SJSA1 (cell line): ENCODE data around the gene LINGO3. TPM values are rescaled to one million over a fixed set of nuclear protein-coding genes. Genes with fewer than 3 reads are reported as not detected.

Source experiments
- DNase-seq, 2 experiments: peaks; one replicate each; pipeline ENCODE4 v3.0.0-alpha.2; 2015 to 2020; ENCODE audit warnings: low spot score in 2 of 2, low read depth in 1 of 2
- H3K27ac ChIP-seq: fragments of 250-450 bp; sonication (Bioruptor Pico); 2 replicates; pipeline ENCODE4 v1.5.1; 2020; ENCODE audit warnings: mild to moderate bottlenecking, moderate library complexity
- H3K27me3 ChIP-seq: fragments of 250-450 bp; sonication (Bioruptor Pico); replicated peaks from 2 replicates; pipeline ENCODE4 v1.5.1; 2020; ENCODE audit warnings: mild to moderate bottlenecking, moderate library complexity
- H3K36me3 ChIP-seq: fragments of 250-450 bp; sonication (Bioruptor Pico); 2 replicates; pipeline ENCODE4 v1.5.1; 2020; ENCODE audit warnings: mild to moderate bottlenecking
- H3K4me1 ChIP-seq: fragments of 250-450 bp; sonication (Bioruptor Pico); replicated peaks from 2 replicates; pipeline ENCODE4 v1.6.1; 2021; ENCODE audit warnings: mild to moderate bottlenecking
- H3K4me3 ChIP-seq: fragments of 250-450 bp; sonication (Bioruptor Pico); 2 replicates; pipeline ENCODE4 v1.5.1; 2020; ENCODE audit warnings: mild to moderate bottlenecking
- H3K9me3 ChIP-seq: fragments of 250-450 bp; sonication (Bioruptor Pico); replicated peaks from 2 replicates; pipeline ENCODE4 v1.5.1; 2020; ENCODE audit warnings: mild to moderate bottlenecking
- total RNA-seq: library from RNA; depleted of rRNA; stranded (reverse); fragments of >200 nt; shearing (Covaris generic); gene quantifications from 2 replicates; pipeline ENCODE4 v1.2.3, GENCODE V29; 2014

Gene LINGO3
- total RNA-seq, 1 experiment from 2014 or later, result not detected

DNA sequence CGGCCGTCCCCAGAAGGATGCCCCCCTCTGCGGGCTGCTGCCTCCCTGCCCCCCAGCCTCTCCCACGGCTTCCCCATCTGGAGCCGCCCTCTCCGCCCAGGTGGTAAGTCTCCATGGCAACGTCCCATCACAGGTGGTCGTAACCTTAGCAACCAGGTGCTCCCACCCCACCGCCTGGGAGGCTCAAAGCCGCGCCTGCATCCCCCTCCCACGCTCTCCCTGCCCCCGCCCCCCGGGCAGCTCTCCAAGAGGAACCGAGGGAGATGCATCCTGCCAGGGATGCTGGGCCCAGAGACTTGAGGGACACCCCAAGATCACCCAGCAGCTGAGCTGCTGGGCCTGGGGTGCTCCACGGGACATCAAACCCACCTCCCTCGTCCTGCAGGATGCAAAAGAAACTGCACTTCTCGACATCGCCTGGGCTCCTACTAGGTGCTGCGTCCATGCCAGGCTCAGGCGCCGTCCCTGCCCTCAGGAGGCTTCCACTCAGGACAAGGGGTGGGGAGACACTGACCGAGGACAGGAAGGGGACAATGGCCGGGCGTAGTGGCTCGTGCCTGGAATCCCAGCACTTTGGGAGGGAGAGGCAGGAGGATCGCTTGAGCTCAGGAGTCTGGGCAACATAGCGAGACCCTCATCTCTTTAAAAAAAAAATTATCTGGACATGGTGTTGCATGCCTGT, 5.0 kb upstream of the LINGO3 start:
- Histone ChIP-seq H3K4me3 (no peak overlapping the region), H3K36me3 (no peaks in the 10 kb centered on the region), H3K27me3 (peaks cover 15% of the 10 kb centered on the region), H3K4me1 (peaks cover 3% of the 10 kb centered on the region; the same call in 1 of the 2 replicates), H3K9me3 (peaks cover 15% of the 10 kb centered on the region), H3K27ac (no peak overlapping the region)
- DNase-seq, result no peak

DNA sequence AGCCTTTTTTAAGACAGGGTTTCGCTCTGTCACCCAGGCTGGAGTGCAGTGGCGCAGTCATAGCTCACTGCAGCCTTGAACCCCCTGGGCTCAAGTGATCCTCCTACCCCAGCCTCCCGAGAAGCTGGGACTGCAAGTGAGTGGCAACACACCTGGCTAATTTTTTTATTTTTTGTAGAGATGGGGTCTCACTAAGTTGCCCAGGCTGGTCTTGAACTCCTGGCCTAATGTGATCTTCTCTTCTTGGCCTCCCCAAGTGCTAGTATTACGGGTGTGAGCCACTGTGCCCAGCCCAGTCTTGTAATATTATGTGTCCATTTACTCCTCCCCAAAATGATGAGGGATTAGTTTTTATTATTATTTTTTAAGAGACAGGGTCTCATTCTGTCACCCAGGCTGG, 3.1 kb upstream of the LINGO3 start:
- Histone ChIP-seq H3K36me3 (no peaks in the 10 kb centered on the region), H3K4me3 (no peak overlapping the region), H3K27ac (no peak overlapping the region), H3K9me3 (peaks cover 15% of the 10 kb centered on the region), H3K4me1 (peaks cover 3% of the 10 kb centered on the region; the same call in 1 of the 2 replicates), H3K27me3 (peaks cover 31% of the 10 kb centered on the region)
- no peak for DNase-seq

DNA sequence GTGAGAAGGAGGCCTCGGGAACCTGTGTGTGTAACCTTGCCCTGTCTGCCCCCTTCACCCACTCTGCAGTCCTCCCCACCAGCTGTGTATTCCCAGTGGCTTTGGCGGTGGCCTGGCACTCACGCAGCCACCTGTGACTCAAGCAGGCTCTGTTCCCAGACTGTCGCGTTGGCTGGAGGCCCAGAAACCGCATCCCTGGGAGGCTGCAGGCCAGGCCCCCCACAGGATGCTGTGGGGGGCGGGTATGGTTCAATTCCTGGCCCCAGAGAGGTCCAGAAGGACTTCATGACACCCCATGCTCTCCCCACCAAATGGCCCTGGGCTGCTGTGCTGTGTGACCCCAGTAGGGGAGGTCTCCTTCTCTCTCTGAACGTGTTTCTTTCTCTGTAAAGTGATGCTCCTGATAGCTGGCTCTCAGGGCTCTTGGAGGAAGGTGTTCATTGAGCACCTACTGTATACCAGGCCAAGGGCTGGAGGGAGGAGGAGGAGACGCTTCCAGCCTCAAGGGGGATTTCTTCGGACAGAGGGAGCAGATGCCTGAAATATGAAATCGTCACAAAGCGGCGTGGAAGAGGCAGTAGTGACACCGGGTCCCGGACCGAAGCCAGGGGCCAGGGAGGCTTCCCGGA, 1.9 kb upstream of the LINGO3 start:
- Histone ChIP-seq H3K27ac (no peak overlapping the region), H3K27me3 (peaks cover 36% of the 10 kb centered on the region), H3K36me3 (no peaks in the 10 kb centered on the region), H3K4me1 (peaks cover 3% of the 10 kb centered on the region; the same call in 1 of the 2 replicates), H3K9me3 (peaks cover 2% of the 10 kb centered on the region; the same call in 1 of the 2 replicates), H3K4me3 (no peak overlapping the region)
- DNase-seq, result no peak

DNA sequence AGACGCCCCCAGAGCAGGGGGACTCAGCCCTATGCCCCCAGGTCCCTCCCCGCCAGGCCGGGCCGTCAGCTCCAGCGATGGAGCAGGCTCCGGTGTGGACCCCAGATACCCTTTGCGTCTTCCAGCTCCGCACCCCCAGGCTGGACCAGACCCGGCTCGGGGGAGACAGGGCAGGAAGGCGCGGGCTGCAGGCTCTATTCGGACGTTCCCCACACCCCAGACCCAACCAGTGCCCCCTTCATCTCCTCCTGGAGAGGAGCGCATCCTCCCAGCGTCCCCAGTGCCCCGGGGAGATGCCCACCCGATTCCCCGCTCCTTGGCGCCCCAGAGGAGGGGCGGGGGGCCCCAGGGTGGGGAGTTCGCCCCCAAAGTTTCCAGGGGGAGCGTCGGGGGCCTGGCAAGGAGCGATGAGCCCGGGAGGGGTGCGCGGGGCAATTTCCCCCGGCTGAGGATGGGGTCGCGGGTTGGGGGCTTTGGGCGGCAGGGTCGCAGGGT, 389 bp downstream of the LINGO3 start:
- H3K36me3 ChIP-seq, result no peaks in the 10 kb centered on the region
- DNase-seq, result no peak
- H3K27ac ChIP-seq, result no peak overlapping the region
- H3K4me1 ChIP-seq, result peaks cover 3% of the 10 kb centered on the region; the same call in 1 of the 2 replicates
- peaks cover 31% of the 10 kb centered on the region for H3K27me3 ChIP-seq
- no peaks in the 10 kb centered on the region; the same call in 1 of the 2 replicates for H3K9me3 ChIP-seq
- no peak overlapping the region for H3K4me3 ChIP-seq

DNA sequence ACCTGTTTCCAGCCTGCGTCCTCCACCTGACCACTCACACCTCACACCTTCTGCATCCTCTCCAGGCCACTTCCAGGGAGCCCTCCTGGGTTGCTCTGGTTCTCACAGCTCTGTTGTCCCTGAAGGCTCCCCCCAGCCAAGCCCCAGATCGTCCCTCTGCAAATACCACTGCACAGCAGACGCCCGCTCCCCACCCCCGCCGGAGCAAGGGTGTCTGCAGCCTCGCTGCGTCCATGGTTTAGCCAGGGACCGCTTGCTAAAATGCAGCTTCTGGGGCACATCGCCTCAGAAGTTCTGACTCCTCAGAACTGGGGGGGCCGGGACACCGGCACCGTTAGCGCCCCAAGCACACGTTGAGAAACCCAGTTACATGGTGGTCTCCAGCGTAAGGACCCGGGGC, 983 bp downstream of the LINGO3 start:
- peaks cover 3% of the 10 kb centered on the region; the same call in 1 of the 2 replicates for H3K4me1 ChIP-seq
- no peaks in the 10 kb centered on the region for H3K36me3 ChIP-seq
- H3K27me3 ChIP-seq, result peaks cover 25% of the 10 kb centered on the region
- H3K9me3 ChIP-seq, result no peaks in the 10 kb centered on the region; the same call in 1 of the 2 replicates
- no peak for DNase-seq
- no peak overlapping the region for H3K27ac ChIP-seq
- no peak overlapping the region for H3K4me3 ChIP-seq

DNA sequence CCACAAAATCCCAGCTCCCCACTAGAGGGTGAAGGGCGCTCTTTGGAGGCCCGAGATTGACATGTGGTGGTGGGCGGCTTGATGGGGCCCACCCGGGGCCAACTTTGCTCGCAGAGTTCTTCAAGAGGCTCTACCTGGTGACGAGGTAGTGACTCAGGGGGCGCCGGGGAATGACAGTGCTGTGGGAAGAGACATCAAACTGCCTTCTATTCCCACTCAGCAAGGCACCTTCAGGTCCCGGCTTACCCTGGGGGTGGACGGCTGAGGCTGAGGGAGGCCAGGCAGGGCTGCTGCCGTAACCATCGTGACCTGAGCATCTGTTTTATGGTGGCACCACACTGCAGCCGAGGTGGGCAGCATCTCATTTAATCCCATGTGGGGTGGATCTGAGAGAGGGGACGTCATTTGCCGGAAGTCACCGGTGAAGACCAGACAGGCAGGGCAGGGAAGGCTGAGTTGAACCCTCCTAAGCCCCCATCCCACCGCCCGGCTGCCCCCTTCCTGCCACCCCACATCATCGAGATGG, 1.6 kb downstream of the LINGO3 start:
- peaks cover 25% of the 10 kb centered on the region for H3K27me3 ChIP-seq
- H3K36me3 ChIP-seq, result no peaks in the 10 kb centered on the region

DNA sequence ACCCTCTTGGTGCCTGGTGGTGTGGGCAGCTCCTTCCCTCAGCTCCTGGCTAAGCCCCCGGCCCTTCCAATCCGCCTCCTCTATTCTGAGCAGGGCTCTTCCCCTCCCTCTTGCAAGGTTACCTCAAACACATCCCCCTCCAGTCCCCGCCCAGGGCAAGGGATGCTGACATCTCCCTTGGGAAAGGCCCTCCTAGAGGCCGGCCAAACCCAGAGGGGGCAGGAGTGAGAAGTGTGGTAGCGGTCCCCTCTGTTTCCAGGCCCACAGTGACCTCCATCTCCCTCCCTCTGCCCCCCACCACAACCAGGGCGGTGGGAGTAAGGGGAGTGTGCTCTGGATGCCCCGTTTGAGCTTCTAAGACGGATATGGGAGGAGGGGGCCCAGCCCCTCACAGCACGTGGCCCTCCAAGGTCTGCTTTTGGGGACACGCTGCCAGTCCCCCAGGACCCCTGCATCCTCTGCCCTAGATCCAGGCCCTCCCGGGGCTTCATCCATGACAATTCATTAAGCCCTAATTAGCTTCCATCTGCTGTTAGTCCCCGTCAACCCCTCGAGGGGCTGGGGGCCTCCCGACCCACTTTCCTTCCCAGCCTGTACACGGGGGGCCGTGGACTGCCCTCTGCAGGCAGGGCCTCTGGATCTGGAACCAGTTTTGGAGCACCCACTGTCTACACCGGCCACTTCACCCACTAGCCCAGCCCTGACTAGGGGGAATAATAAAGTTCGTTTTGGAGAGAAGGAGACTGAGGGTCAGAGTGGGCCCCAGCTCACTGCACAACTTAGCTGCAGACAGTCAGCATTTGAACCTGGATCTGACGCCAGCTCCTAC, 2.3 kb downstream of the LINGO3 start:
- Histone ChIP-seq H3K4me1 (peaks cover 3% of the 10 kb centered on the region; the same call in 1 of the 2 replicates), H3K27me3 (peaks cover 25% of the 10 kb centered on the region), H3K9me3 (no peaks in the 10 kb centered on the region; the same call in 1 of the 2 replicates), H3K4me3 (no peak overlapping the region), H3K27ac (no peak overlapping the region), H3K36me3 (no peaks in the 10 kb centered on the region)
- no peak for DNase-seq

More for the DNA sequence above, 1.6 kb downstream of the LINGO3 start:
- Histone ChIP-seq H3K4me1 (peaks cover 3% of the 10 kb centered on the region; the same call in 1 of the 2 replicates), H3K9me3 (no peaks in the 10 kb centered on the region; the same call in 1 of the 2 replicates), H3K27ac (no peak overlapping the region), H3K4me3 (no peak overlapping the region)
- DNase-seq, result no peak

DNA sequence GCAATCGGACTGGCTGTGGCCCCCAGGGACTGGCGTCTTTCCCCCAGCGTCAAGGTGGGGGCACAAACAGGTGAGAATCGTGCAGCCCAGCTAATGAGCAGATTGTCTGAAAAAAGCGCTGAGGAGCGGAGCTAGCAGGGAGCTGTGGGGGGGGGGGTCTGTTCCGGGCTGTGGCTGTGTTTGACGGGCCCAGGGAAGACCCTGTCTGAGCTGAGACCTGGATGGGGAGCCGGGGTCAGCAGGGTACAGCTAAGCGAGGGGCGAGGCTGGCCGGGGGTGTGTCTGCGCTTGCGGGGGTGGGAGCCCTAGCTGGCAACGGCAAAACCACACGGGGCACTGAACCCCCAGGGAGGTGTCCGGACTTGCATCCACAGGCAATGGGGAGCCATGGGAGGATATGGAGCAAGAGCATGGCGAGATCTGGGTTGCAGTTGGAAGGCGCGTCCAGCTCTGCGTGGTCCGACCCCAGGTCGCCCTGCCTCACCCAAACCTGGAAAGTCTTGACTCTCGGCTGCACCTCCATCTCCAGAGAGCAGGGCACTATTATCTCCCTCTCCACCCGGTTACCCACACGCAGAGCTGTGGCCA, 4.6 kb downstream of the LINGO3 start:
- DNase-seq, result no peak
- Histone ChIP-seq H3K4me1 (peaks cover 2% of the 10 kb centered on the region; the same call in 1 of the 2 replicates), H3K36me3 (no peaks in the 10 kb centered on the region), H3K9me3 (no peaks in the 10 kb centered on the region; the same call in 1 of the 2 replicates), H3K4me3 (no peak overlapping the region), H3K27me3 (peaks cover 23% of the 10 kb centered on the region), H3K27ac (no peak overlapping the region)

DNA sequence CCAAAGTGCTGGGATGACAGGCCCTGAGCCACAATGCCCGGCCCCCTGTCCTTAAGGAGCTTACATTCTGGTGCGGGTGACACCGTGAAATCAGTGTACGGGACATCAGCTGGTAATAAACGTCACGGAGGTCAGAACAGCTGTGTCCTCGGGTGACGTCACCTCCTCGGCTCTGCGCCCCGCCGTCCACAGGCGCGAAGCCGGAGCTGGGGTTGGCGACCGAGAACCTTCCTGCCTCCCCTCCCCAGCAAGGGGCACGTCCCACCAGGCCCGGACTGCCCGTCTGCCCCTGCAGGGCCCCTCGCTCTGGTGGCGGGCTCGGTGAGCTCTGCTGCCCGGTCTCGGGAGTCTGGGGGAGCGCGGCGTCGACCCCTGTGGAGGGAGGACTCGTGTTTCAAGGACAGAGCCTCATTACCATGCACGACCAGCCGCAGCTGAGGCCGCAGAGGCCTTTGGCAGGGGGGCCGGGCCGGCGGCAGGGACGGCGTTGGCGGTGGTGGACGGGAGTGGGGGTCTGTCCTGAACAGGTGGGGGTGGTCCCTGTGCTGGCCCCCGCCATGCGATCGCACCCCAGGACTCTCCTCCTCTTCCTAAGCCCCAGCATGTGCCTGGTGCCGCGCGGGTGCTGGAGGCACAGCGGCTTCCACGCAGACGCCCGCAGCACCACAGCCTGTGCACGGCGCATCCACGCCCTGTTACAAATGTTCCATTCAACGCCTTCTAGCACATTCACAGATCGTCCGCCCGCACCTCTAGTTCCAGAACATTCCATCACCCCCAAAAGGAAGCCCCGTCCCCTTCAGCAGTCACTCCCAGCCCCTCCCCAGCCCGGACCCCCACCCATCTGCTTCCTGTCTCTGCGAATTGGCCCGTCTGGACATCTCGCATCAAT, 5.4 kb downstream of the LINGO3 start:
- H3K4me3 ChIP-seq, result no peak overlapping the region
- peaks cover 18% of the 10 kb centered on the region for H3K27me3 ChIP-seq
- no peaks in the 10 kb centered on the region for H3K9me3 ChIP-seq
- H3K4me1 ChIP-seq, result no peaks in the 10 kb centered on the region
- H3K27ac ChIP-seq, result no peak overlapping the region
- H3K36me3 ChIP-seq, result no peaks in the 10 kb centered on the region
- DNase-seq, result no peak

DNA sequence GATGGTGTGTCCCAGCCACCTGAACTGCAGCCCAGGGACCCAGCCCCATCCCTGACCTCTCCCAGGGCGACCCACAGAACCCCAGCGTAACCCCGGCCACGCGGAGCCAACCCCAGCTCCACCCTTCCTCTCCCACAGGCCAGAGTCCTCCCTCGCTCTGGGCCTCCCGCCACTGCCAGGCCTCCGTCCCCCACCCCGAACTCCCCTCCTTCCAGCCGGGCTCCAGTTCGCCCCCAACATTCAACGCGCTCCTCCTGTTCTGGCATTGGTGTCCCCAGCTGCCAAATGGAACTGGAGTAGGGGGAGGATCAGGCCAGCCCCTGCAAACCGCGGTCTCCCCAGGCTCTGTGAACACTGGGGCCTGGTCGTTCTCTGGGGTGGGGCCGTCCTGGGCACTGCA, 7.4 kb downstream of the LINGO3 start:
- Histone ChIP-seq H3K27me3 (no peaks in the 10 kb centered on the region), H3K36me3 (no peaks in the 10 kb centered on the region), H3K4me3 (no peak overlapping the region), H3K4me1 (no peaks in the 10 kb centered on the region), H3K9me3 (no peaks in the 10 kb centered on the region), H3K27ac (no peak overlapping the region)
- no peak for DNase-seq

DNA sequence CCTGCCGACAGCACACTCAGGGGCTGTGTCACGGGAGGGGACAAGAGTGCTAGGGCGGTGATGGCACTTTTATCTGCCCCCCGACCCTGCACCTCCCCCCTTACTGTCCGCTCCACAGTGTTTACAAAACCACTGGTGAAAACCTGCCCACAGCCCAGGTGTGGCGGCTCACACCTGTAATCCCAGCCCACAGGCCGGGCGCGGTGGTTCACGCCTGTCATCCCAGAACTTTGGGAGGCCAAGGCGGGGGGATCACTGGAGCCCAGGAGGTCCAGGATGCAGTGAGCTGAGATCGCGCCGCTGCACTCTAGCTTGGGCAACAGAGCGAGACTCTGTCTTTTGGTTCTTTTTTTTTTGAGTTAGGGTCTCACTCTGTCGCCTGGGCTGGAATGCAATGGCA, 11.8 kb downstream of the LINGO3 start:
- Histone ChIP-seq H3K36me3 (no peaks in the 10 kb centered on the region), H3K4me3 (no peak overlapping the region), H3K4me1 (no peaks in the 10 kb centered on the region), H3K27ac (no peak overlapping the region), H3K9me3 (no peaks in the 10 kb centered on the region), H3K27me3 (no peaks in the 10 kb centered on the region)
- no peak for DNase-seq

DNA sequence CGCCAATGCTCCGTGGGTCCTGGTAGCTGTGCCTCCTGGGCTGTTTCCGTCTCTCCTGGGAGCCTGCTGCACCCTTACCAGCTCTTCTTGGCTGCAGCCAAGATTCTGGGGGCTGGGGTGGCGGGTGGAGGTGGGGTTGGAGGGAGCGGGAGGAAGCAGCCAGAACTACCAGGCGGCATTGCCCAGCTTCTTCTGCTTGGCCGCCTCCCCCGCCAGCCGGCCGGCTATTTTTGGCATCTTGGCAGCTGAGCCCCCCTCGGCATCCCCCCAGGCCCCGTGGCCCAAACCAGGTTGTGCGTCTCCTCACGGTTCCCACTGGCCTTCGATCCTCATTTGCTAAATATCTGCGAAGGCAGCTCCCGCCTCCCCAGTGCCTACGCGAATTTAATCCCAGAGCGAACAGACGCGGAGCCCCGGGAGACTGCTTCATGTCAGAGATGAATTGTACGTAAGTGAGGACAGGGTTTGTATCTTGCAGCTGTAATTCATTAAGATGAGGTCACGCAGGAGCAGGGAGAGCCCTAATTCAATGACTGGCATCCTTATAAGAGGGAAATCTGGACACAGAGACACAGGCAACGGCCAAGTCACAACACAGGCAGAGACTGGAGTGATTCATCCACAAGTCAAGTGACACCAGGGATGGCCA, 13.1 kb downstream of the LINGO3 start:
- Histone ChIP-seq H3K27me3 (no peaks in the 10 kb centered on the region; the same call in 1 of the 2 replicates), H3K9me3 (no peaks in the 10 kb centered on the region), H3K36me3 (no peaks in the 10 kb centered on the region), H3K27ac (no peak overlapping the region), H3K4me1 (no peaks in the 10 kb centered on the region), H3K4me3 (no peak overlapping the region)
- no peak for DNase-seq
